ENCODE results near the gene FOXP1. TPM values are rescaled to one million over a fixed set of nuclear protein-coding genes. Genes with fewer than 3 reads are reported as not detected.

FOXP1 gene
- total and polyA plus RNA-seq, 2 donors (not counting 1 experiment from before 2014, with no cell fraction given), result 70.3 to 101 TPM

GRCh38 chr3:71345429-71346040 lies 238.0 kb downstream of the FOXP1 start:
- Histone ChIP-seq H3K4me1 (ENCODE audit: control insufficient read depth, extremely low read depth, insufficient read depth, low read length) (no peaks in the 10 kb centered on the region), H3K9me3 (ENCODE audit: control insufficient read depth, insufficient read depth, low read depth, low read length) (no peaks in the 10 kb centered on the region), H3K36me3 (ENCODE audit: control insufficient read depth, insufficient read depth, low read length) (no peaks in the 10 kb centered on the region), H3K79me2 (ENCODE audit: control insufficient read depth, insufficient read depth, low read length) (no peaks in the 10 kb centered on the region), H4K20me1 (ENCODE audit: control insufficient read depth, extremely low read depth, insufficient read depth, low read length) (no peaks in the 10 kb centered on the region), H3K9ac (ENCODE audit: insufficient read depth, low read length) (no peak overlapping the region), H3K4me3 (replicated peaks in 1 of 4; ENCODE audit: control extremely low read depth in 1 of 4, insufficient read depth in 1 of 4, low read depth in 3 of 4, low read length in 4 of 4) (no peak overlapping the region), H3K27ac (ENCODE audit: insufficient read depth, low read length) (no peak overlapping the region), H3K27me3 (ENCODE audit: control insufficient read depth, insufficient read depth, low read length) (no peaks in the 10 kb centered on the region), H2AFZ (ENCODE audit: low read length) (no peak overlapping the region), H3K4me2 (ENCODE audit: extremely low read depth, insufficient read depth, low read length) (no peak overlapping the region)
- DNase-seq (ENCODE audit: low read depth in 2 of 2), result peak; percentile 22 to 75
- TF ChIP-seq, protein P1, sequence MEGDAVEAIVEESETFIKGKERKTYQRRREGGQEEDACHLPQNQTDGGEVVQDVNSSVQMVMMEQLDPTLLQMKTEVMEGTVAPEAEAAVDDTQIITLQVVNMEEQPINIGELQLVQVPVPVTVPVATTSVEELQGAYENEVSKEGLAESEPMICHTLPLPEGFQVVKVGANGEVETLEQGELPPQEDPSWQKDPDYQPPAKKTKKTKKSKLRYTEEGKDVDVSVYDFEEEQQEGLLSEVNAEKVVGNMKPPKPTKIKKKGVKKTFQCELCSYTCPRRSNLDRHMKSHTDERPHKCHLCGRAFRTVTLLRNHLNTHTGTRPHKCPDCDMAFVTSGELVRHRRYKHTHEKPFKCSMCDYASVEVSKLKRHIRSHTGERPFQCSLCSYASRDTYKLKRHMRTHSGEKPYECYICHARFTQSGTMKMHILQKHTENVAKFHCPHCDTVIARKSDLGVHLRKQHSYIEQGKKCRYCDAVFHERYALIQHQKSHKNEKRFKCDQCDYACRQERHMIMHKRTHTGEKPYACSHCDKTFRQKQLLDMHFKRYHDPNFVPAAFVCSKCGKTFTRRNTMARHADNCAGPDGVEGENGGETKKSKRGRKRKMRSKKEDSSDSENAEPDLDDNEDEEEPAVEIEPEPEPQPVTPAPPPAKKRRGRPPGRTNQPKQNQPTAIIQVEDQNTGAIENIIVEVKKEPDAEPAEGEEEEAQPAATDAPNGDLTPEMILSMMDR (conservative IDR thresholded peaks at IDR 0.05 in 1 of 2, IDR thresholded peaks at IDR 0.05 in 1 of 2; ENCODE audit: low read depth in 1 of 2, low read length in 2 of 2), result no peak
- no peak for TF ChIP-seq EZH2 (IDR thresholded peaks at IDR 0.05; ENCODE audit: low read length, missing control alignments)

DNA sequence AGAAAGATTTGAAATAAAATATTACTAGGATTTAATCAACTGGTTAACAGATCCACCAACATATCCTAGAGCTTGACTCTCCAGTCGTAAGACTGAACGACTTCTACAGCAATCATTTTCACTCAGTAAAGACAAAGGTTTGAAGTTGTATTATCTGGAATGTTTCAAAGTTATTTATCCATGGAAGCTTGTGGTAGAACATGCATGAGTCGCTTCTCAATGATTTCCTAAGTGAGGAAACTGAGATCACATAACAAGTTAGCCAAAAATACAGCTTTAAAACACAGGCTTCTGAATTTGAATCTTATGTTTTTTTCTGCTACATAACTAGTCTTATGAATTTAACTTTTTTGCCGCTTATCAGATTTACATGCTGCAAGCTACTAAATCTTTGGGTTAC lies 241.8 kb downstream of the FOXP1 start:
- no peak overlapping the region for H3K9ac ChIP-seq (ENCODE audit: insufficient read depth, low read length)
- H3K9me3 ChIP-seq (ENCODE audit: control insufficient read depth, insufficient read depth, low read depth, low read length), result no peaks in the 10 kb centered on the region
- no peak overlapping the region for H2AFZ ChIP-seq (ENCODE audit: low read length)
- no peaks in the 10 kb centered on the region for H3K36me3 ChIP-seq (ENCODE audit: control insufficient read depth, insufficient read depth, low read length)
- H3K4me1 ChIP-seq (ENCODE audit: control insufficient read depth, extremely low read depth, insufficient read depth, low read length), result no peaks in the 10 kb centered on the region
- no peaks in the 10 kb centered on the region for H4K20me1 ChIP-seq (ENCODE audit: control insufficient read depth, extremely low read depth, insufficient read depth, low read length)
- TF ChIP-seq, protein P1 (conservative IDR thresholded peaks at IDR 0.05 in 1 of 2, IDR thresholded peaks at IDR 0.05 in 1 of 2; ENCODE audit: low read depth in 1 of 2, low read length in 2 of 2), result no peak
- TF ChIP-seq EZH2 (IDR thresholded peaks at IDR 0.05; ENCODE audit: low read length, missing control alignments), result no peak
- DNase-seq (ENCODE audit: low read depth in 2 of 2), result peak; percentile 82 to 86
- no peak overlapping the region for H3K4me3 ChIP-seq (replicated peaks in 1 of 4; ENCODE audit: control extremely low read depth in 1 of 4, insufficient read depth in 1 of 4, low read depth in 3 of 4, low read length in 4 of 4)
- no peaks in the 10 kb centered on the region for H3K79me2 ChIP-seq (ENCODE audit: control insufficient read depth, insufficient read depth, low read length)
- H3K27me3 ChIP-seq (ENCODE audit: control insufficient read depth, insufficient read depth, low read length), result no peaks in the 10 kb centered on the region
- H3K4me2 ChIP-seq (ENCODE audit: extremely low read depth, insufficient read depth, low read length), result no peak overlapping the region
- no peak overlapping the region for H3K27ac ChIP-seq (ENCODE audit: insufficient read depth, low read length)

DNA sequence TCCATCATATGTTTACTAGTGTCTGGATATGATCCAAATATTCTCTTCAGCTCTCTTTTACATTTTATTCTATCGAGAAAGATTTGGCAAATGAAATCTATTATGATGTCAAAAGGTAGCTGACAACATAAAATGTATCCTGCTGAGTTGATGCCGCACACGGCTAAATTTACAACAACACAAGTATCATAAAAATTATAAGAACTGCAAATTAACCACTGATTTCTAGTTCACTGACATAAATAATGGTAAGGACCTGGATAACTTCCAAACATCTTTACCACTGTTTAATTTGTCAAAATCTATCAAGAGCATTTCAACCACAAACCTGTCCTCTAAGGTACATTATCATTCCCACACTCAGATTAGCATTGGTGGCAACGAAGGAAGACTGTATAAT lies 244.5 kb downstream of the FOXP1 start:
- Histone ChIP-seq H3K36me3 (ENCODE audit: control insufficient read depth, insufficient read depth, low read length) (no peaks in the 10 kb centered on the region), H3K4me3 (replicated peaks in 1 of 4; ENCODE audit: control extremely low read depth in 1 of 4, insufficient read depth in 1 of 4, low read depth in 3 of 4, low read length in 4 of 4) (no peak overlapping the region), H3K9me3 (ENCODE audit: control insufficient read depth, insufficient read depth, low read depth, low read length) (no peaks in the 10 kb centered on the region), H3K27me3 (ENCODE audit: control insufficient read depth, insufficient read depth, low read length) (no peaks in the 10 kb centered on the region), H2AFZ (ENCODE audit: low read length) (no peak overlapping the region), H3K4me1 (ENCODE audit: control insufficient read depth, extremely low read depth, insufficient read depth, low read length) (no peaks in the 10 kb centered on the region), H3K79me2 (ENCODE audit: control insufficient read depth, insufficient read depth, low read length) (no peaks in the 10 kb centered on the region), H4K20me1 (ENCODE audit: control insufficient read depth, extremely low read depth, insufficient read depth, low read length) (no peaks in the 10 kb centered on the region), H3K4me2 (ENCODE audit: extremely low read depth, insufficient read depth, low read length) (no peak overlapping the region), H3K9ac (ENCODE audit: insufficient read depth, low read length) (no peak overlapping the region), H3K27ac (ENCODE audit: insufficient read depth, low read length) (no peak overlapping the region)
- DNase-seq (ENCODE audit: low read depth in 2 of 2), result peak in 1 of 2 donors; percentile 12
- TF ChIP-seq, protein P1 (conservative IDR thresholded peaks at IDR 0.05 in 1 of 2, IDR thresholded peaks at IDR 0.05 in 1 of 2; ENCODE audit: low read depth in 1 of 2, low read length in 2 of 2), result no peak
- TF ChIP-seq EZH2 (IDR thresholded peaks at IDR 0.05; ENCODE audit: low read length, missing control alignments), result no peak

Measured in fibroblast of lung (primary cell).